Spleen (tissue), 11 donors: Measurements from ENCODE around the gene APRT. TPM values are rescaled to one million over a fixed set of nuclear protein-coding genes. Genes with fewer than 3 reads are reported as not detected.

Experiments
- DNase-seq: peaks from one replicate; pipeline ENCODE4 v3.0.0-alpha.2; 2020
- H3K27ac ChIP-seq, 8 donors: fragments of 200-600 bp; sonication (generic) in 7 of 8; 1 replicate in 4 of 8; 2 replicates in 4 of 8; pipeline versions ENCODE4 v1.5.0 to v1.8.0; 2016 to 2021; ENCODE audit warnings: inconsistent platforms in 4 of 8, mild to moderate bottlenecking in 4 of 8, moderate library complexity in 1 of 8
- H3K27me3 ChIP-seq, 7 donors: fragments of 200-600 bp; sonication (generic) in 6 of 7; replicated peaks in 1 of 7; 1 replicate in 4 of 7; 2 replicates in 3 of 7; pipeline versions ENCODE4 v1.5.0 to v1.8.0; 2016 to 2021; ENCODE audit warnings: inconsistent platforms in 3 of 7, mild to moderate bottlenecking in 1 of 7
- H3K36me3 ChIP-seq, 6 donors: fragments of 200-600 bp; sonication (generic) in 5 of 6; 1 replicate in 4 of 6; 2 replicates in 2 of 6; pipeline versions ENCODE4 v1.5.0 to v1.8.0; 2016 to 2021; ENCODE audit warnings: inconsistent platforms in 2 of 6
- H3K4me1 ChIP-seq, 6 donors: fragments of 200-600 bp; sonication (generic) in 5 of 6; 1 replicate in 3 of 6; 2 replicates in 3 of 6; pipeline versions ENCODE4 v1.5.0 to v1.8.0; 2016 to 2021; ENCODE audit warnings: inconsistent platforms in 3 of 6
- H3K4me3 ChIP-seq, 8 donors: fragments of 200-600 bp; sonication (generic) in 7 of 8; 1 replicate in 4 of 8; 2 replicates in 4 of 8; pipeline versions ENCODE4 v1.5.0 to v1.8.0; 2016 to 2021; ENCODE audit warnings: inconsistent platforms in 4 of 8, mild to moderate bottlenecking in 4 of 8, moderate library complexity in 2 of 8
- H3K9me3 ChIP-seq, 8 donors: fragments of 200-600 bp; sonication (generic) in 7 of 8; 1 replicate in 4 of 8; 2 replicates in 4 of 8; pipeline versions ENCODE4 v1.5.0 to v1.8.0; 2016 to 2021; ENCODE audit warnings: inconsistent platforms in 4 of 8
- CTCF ChIP-seq, 11 experiments: fragments of 200-600 bp in 7 of 11; fragments of 450-650 bp in 4 of 11; sonication (generic) in 4 of 11; IDR thresholded peaks in 8 of 11; conservative IDR thresholded peaks in 3 of 11; 1 replicate in 7 of 11; 2 replicates in 4 of 11; pipeline versions ENCODE4 v1.4.0 to v1.8.0; 2016 to 2021; ENCODE audit warnings: antibody characterized with exemption in 11 of 11, inconsistent platforms in 4 of 11, mild to moderate bottlenecking in 1 of 11
- POLR2A ChIP-seq, 3 donors: fragments of 450-650 bp; IDR thresholded peaks; one replicate each; pipeline ENCODE4 v1.5.1; 2017; ENCODE audit warnings: antibody characterized with exemption in 3 of 3, mild to moderate bottlenecking in 1 of 3
- POLR2AphosphoS5 ChIP-seq, 3 donors: sonication (generic); formaldehyde crosslinking; IDR thresholded peaks; one replicate each; pipeline ENCODE4 v1.5.1; 2017; ENCODE audit warnings: antibody characterized with exemption in 3 of 3
- WGBS, 5 donors: extraction: QIAGEN DNeasy Blood & Tissue Kit in 3 of 5; methylation state at CpG; one replicate each; pipeline versions ENCODE4 v1.1.5 to v1.1.7; 2013 to 2018; 5-methylcytosine and 5-hydroxymethylcytosine counted together
- intact Hi-C: fragments of 100-400 bp; cut with DNase I; formaldehyde crosslinking; loops from one replicate; pipeline ENCODE4 v1.15.0; 2023; ENCODE audit warnings: low total_unique reads
- polyA plus RNA-seq, 3 donors: library from polyadenylated mRNA; stranded (reverse); fragments of 200-250 nt; gene quantifications; one replicate each; pipeline ENCODE4 v1.2.1, GENCODE V29; 2013
- total RNA-seq, 7 donors: library from RNA; depleted of rRNA in 3 of 7; stranded (reverse); fragments of >200 nt in 3 of 7; fragmentation: NEBNext Ultra II Directional in 4 of 7; extraction: Animal tissue kit (Norgen Biotek cat#: 25700) in 4 of 7; gene quantifications; one replicate each; pipeline versions ENCODE4 v1.1.0 to v1.2.1, GENCODE V29; 2016 to 2021
- donor health status: healthy with polysubstance abuse.
- donor health status: DM: no; HTN: no; CAD: no; lungs with moderate emphysema.
- donor health status: DM: no; HTN: no; CAD: no.
- donor health status: Bipolar disorder and iron deficiency.
- donor health status: healthy.
- donor health status: DM: no; HTN: no; CAD: no.
- donor health status: DM: yes; HTN: yes; CAD: no.

The APRT gene
- total and polyA plus RNA-seq, 10 donors, result 84.1 to 259 (median 102) TPM

- Histone ChIP-seq H3K4me1 (peaks cover 24 to 60% (median 53%) of the 10 kb centered on the region in 6 donors), H3K36me3 (no peaks in the 10 kb centered on the region), H3K27ac (no peak overlapping the region), H3K4me3 (no peak overlapping the region), H3K27me3 (peaks cover 0 to under 1% (median 0%) of the 10 kb centered on the region in 7 donors), H3K9me3 (no peaks in the 10 kb centered on the region)
- DNase-seq, result no peak
- intact Hi-C loops, result no loop called here
- 91 to 97% (median 92%) methylated on average over 11 of the region's 11 CpGs for WGBS, 5 donors
- TF ChIP-seq POLR2AphosphoS5 (IDR thresholded peaks at IDR 0.05) (no peak), CTCF (IDR thresholded peaks at IDR 0.05 in 8 of 11, conservative IDR thresholded peaks at IDR 0.05 in 3 of 11) (no peak), POLR2A (IDR thresholded peaks at IDR 0.05) (no peak)
Observed at GRCh38 chr16:88787579-88788314, 24.0 kb downstream of the APRT start.

- TF ChIP-seq CTCF (IDR thresholded peaks at IDR 0.05 in 8 of 11, conservative IDR thresholded peaks at IDR 0.05 in 3 of 11), result peak; percentile 79 to 97 (median 95)
- TF ChIP-seq POLR2AphosphoS5 (IDR thresholded peaks at IDR 0.05), result peak; percentile 83 to 90 (median 84)
- TF ChIP-seq POLR2A (IDR thresholded peaks at IDR 0.05), result peak in 1 of 3 donors; percentile 82
- H3K4me1 ChIP-seq, result peaks cover 42 to 63% (median 58%) of the 10 kb centered on the region in 6 donors
- no peaks in the 10 kb centered on the region for H3K9me3 ChIP-seq
- H3K27me3 ChIP-seq, result no peaks in the 10 kb centered on the region
- DNase-seq, result peak; percentile 97
- intact Hi-C loops, result loop anchor here (2.0 kb wide), 1 partner anchor 49 kb away; no protein-coding TSS in a partner anchor
- no peaks in the 10 kb centered on the region for H3K36me3 ChIP-seq
- H3K4me3 ChIP-seq, result peak within 1 kb of the TSS; percentile 70 to 88 (median 81)
- WGBS, 5 donors, result 2 to 10% (median 3%) methylated on average over 33 to 110 of the region's 110 CpGs
- peak within 1 kb of the TSS; percentile 74 to 97 (median 92) for H3K27ac ChIP-seq
Observed at GRCh38 chr16:88785106-88785924, 26.4 kb downstream of the APRT start, which contains the start of gene PIEZO1. TSS of gene PIEZO1 (minus strand) at chr16:88785220. CDS start at chr16:88784964, 256 bp downstream.

- Histone ChIP-seq H3K4me3 (peak overlapping the region; percentile 70 to 88 (median 81)), H3K9me3 (no peaks in the 10 kb centered on the region), H3K36me3 (no peaks in the 10 kb centered on the region), H3K27ac (peak overlapping the region; percentile 74 to 97 (median 92)), H3K4me1 (peaks cover 42 to 63% (median 58%) of the 10 kb centered on the region in 6 donors), H3K27me3 (no peaks in the 10 kb centered on the region)
- intact Hi-C loops, result loop anchor here (2.0 kb wide), 1 partner anchor 48 kb away; no protein-coding TSS in a partner anchor
- TF ChIP-seq POLR2A (IDR thresholded peaks at IDR 0.05), result no peak
- no peak for TF ChIP-seq CTCF (IDR thresholded peaks at IDR 0.05 in 8 of 11, conservative IDR thresholded peaks at IDR 0.05 in 3 of 11)
- TF ChIP-seq POLR2AphosphoS5 (IDR thresholded peaks at IDR 0.05), result no peak
- WGBS, 5 donors, result 0 to 1% (median 1%) methylated on average over 11 to 32 of the region's 32 CpGs; no CpG with 5 or more reads in 2 of the 5 donors
- no peak for DNase-seq
Observed at GRCh38 chr16:88784856-88785105, 26.9 kb downstream of the APRT start.
